HAP-1 (cell line): ENCODE measurements around the gene SPATA16.

Experiments used
- DNase-seq, 2 experiments: peaks; one replicate each; pipeline ENCODE4 v3.0.0-alpha.2; 2016 to 2020; ENCODE audit warnings: low spot score in 2 of 2
- H3K27me3 ChIP-seq: fragments of 250-450 bp; sonication (Bioruptor Pico); 2 replicates; pipeline ENCODE4 v1.5.1; 2020; ENCODE audit warnings: low read depth, mild to moderate bottlenecking, moderate library complexity
- H3K36me3 ChIP-seq: fragments of 250-450 bp; sonication (Bioruptor Pico); replicated peaks from 2 replicates; pipeline ENCODE4 v1.5.1; 2020; ENCODE audit warnings: mild to moderate bottlenecking
- H3K4me1 ChIP-seq: fragments of 250-450 bp; sonication (Bioruptor Pico); 2 replicates; pipeline ENCODE4 v1.5.1; 2020; ENCODE audit warnings: mild to moderate bottlenecking
- H3K4me3 ChIP-seq: fragments of 250-450 bp; sonication (Bioruptor Pico); 2 replicates; pipeline ENCODE4 v1.5.1; 2020; ENCODE audit warnings: mild to moderate bottlenecking, moderate library complexity
- H3K9me3 ChIP-seq: fragments of 250-450 bp; sonication (Bioruptor Pico); 2 replicates; pipeline ENCODE4 v1.5.1; 2020; ENCODE audit warnings: mild to moderate bottlenecking, moderate library complexity
- in situ Hi-C: fragments of 300-500 bp; cut with MboI; formaldehyde crosslinking; loops from 3 replicates; pipeline ENCODE4 v1.14.3; 2020; ENCODE audit warnings: low sequenced_read_pairs, inconsistent platforms, mixed read lengths

Gene SPATA16

GRCh38 chr3:172839679-172840078, 301.4 kb downstream of the SPATA16 start:
- in situ Hi-C loops = no loop called here
- Histone ChIP-seq H3K4me1 (no peaks in the 10 kb centered on the region), H3K36me3 (no peaks in the 10 kb centered on the region), H3K4me3 (no peak overlapping the region), H3K9me3 (no peaks in the 10 kb centered on the region), H3K27me3 (peaks cover 10% of the 10 kb centered on the region; the same call in 1 of the 2 replicates)
- DNase-seq = no peak
